Measurements from ENCODE around the gene DNASE2B. TPM values are rescaled to one million over a fixed set of nuclear protein-coding genes. Genes with fewer than 3 reads are reported as not detected.

Gene DNASE2B
- not detected for polyA plus RNA-seq (2013, experiment 1 of 4)
- not detected for polyA plus RNA-seq (2013, experiment 2 of 4)
- not detected for polyA plus RNA-seq (2013, experiment 3 of 4)
- polyA plus RNA-seq (2013, experiment 4 of 4), result not detected

DNA sequence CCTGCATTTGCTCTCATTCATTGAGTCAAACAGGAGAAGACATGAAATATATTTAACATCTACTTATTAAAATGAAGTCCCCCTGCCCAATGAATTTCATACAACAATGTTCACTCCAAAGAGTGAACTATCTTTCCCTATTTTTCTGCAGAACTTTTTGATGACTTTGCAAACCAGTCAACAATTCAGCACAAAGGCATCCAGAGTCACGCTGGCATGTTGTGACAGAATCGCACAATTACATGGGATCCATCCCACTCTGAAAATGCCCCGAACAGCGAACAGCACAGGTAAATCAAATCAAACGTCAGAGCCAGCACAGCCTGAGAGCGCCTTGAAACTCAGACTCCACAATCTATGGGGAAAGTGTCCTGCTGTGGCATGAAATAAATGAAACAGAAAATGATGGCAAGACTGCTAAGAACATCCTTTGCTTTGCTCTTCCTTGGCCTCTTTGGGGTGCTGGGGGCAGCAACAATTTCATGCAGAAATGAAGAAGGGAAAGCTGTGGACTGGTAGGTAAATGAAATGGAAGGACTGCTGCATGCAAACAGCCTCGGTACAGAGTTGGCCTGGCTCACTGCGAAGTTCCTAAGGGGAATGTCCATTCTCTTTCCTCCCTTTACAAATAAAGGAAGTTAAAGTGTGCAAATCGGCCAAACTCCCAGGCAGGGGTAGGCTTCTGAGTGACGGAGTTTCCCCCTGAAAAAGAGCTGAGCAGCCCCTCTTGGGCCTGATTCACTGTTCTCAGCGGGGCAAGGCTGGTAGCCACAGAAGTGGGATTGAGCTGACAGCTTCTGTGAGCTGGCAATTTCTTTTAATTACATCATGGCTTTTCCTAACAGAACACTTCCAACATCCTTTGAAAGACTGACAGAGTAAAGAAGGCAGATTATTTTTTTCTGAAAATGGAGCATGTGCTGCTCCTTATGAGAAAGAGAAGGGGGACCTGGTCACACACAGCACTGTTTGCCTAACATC, at the start of gene DNASE2B:
TSS of gene DNASE2B (plus strand) at position 310 of the 981 bp plus-strand sequence. CDS start at position 391, 81 bp downstream.
- Histone ChIP-seq H3K9me3 (ENCODE audit: control insufficient read depth, low read length) (no peaks in the 10 kb centered on the region), H3K4me3 (ENCODE audit: insufficient read depth, low read depth, low read length) (no peak within 1 kb of the TSS), H3K36me3 (ENCODE audit: control insufficient read depth, insufficient read depth, low read length) (no peaks in the 10 kb centered on the region), H3K27me3 (ENCODE audit: control insufficient read depth, insufficient read depth, low read length, poor library complexity, severe bottlenecking) (no peaks in the 10 kb centered on the region), H3K4me1 (ENCODE audit: control insufficient read depth, insufficient read depth, low read length) (no peaks in the 10 kb centered on the region), H3K27ac (ENCODE audit: insufficient read depth, low read depth, low read length, poor library complexity, severe bottlenecking) (no peak within 1 kb of the TSS)
- WGBS, 2 experiments, result 82 to 88% methylated on average over 11 of the region's 11 CpGs

GRCh38 chr1:84348759-84349158, 49.5 kb upstream of the DNASE2B start:
- Histone ChIP-seq H3K36me3 (ENCODE audit: control insufficient read depth, insufficient read depth, low read length) (no peaks in the 10 kb centered on the region), H3K9me3 (ENCODE audit: control insufficient read depth, low read length) (no peaks in the 10 kb centered on the region), H3K4me1 (ENCODE audit: control insufficient read depth, insufficient read depth, low read length) (peaks cover 6% of the 10 kb centered on the region), H3K4me3 (ENCODE audit: insufficient read depth, low read depth, low read length) (no peak overlapping the region), H3K27ac (ENCODE audit: insufficient read depth, low read depth, low read length, poor library complexity, severe bottlenecking) (no peak overlapping the region), H3K27me3 (ENCODE audit: control insufficient read depth, insufficient read depth, low read length, poor library complexity, severe bottlenecking) (no peaks in the 10 kb centered on the region)
- 83% methylated on average over 1 of the region's 1 CpG; no CpG with 5 or more reads in 1 of the 2 experiments for WGBS, 2 experiments

DNA sequence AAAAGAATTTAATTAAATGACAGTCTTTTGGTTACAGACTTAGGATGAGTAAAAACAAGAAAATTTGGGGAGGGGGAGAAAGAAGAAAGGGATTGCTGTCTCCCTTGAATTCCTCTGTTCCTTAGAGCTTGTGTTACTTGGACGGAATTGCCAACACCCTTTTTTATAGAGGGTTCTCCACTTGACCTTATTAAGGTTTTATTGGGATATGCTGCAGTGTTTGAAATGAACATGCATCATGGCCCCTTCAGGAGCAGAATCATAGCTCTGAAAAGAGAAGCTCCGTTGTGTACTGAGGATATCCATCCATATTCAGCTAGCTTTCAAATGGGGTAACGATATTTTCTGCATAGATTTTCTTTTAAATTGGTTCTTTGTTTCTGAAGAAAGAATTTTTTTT, 48.2 kb upstream of the DNASE2B start:
- H3K4me1 ChIP-seq (ENCODE audit: control insufficient read depth, insufficient read depth, low read length), result peaks cover 6% of the 10 kb centered on the region
- no peaks in the 10 kb centered on the region for H3K27me3 ChIP-seq (ENCODE audit: control insufficient read depth, insufficient read depth, low read length, poor library complexity, severe bottlenecking)
- no peak overlapping the region for H3K4me3 ChIP-seq (ENCODE audit: insufficient read depth, low read depth, low read length)
- H3K27ac ChIP-seq (ENCODE audit: insufficient read depth, low read depth, low read length, poor library complexity, severe bottlenecking), result no peak overlapping the region
- 64 to 96% methylated on average over 2 to 3 of the region's 3 CpGs for WGBS, 2 experiments
- H3K36me3 ChIP-seq (ENCODE audit: control insufficient read depth, insufficient read depth, low read length), result no peaks in the 10 kb centered on the region
- no peaks in the 10 kb centered on the region for H3K9me3 ChIP-seq (ENCODE audit: control insufficient read depth, low read length)

DNA sequence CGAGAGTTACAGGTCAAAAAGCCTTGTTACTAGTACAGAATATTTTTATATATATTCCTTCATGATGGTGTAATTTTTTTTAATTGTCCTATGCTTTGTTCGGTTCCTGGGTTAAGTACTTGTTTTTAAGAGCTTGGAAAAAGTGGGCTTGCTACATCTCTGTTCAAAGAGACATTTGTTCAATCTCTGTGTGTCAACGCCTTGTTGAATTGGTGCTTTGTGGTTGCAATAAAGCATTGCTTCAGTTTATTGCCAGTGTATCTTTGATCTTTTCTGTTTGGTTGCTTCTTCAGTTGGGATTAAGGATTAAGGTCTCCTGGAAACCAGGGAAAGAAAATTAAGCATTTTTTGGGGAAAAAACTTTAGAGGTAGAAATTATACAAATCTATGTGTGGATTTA, 47.7 kb upstream of the DNASE2B start:
- peaks cover 6% of the 10 kb centered on the region for H3K4me1 ChIP-seq (ENCODE audit: control insufficient read depth, insufficient read depth, low read length)
- 87 to 91% methylated on average over 2 to 3 of the region's 3 CpGs for WGBS, 2 experiments
- no peak overlapping the region for H3K4me3 ChIP-seq (ENCODE audit: insufficient read depth, low read depth, low read length)
- H3K36me3 ChIP-seq (ENCODE audit: control insufficient read depth, insufficient read depth, low read length), result no peaks in the 10 kb centered on the region
- no peaks in the 10 kb centered on the region for H3K27me3 ChIP-seq (ENCODE audit: control insufficient read depth, insufficient read depth, low read length, poor library complexity, severe bottlenecking)
- H3K9me3 ChIP-seq (ENCODE audit: control insufficient read depth, low read length), result no peaks in the 10 kb centered on the region
- no peak overlapping the region for H3K27ac ChIP-seq (ENCODE audit: insufficient read depth, low read depth, low read length, poor library complexity, severe bottlenecking)

GRCh38 chr1:84352298-84353106, 45.8 kb upstream of the DNASE2B start:
- H3K4me1 ChIP-seq (ENCODE audit: control insufficient read depth, insufficient read depth, low read length), result no peaks in the 10 kb centered on the region
- H3K27ac ChIP-seq (ENCODE audit: insufficient read depth, low read depth, low read length, poor library complexity, severe bottlenecking), result no peak overlapping the region
- 90 to 94% methylated on average over 3 of the region's 3 CpGs for WGBS, 2 experiments
- no peaks in the 10 kb centered on the region for H3K9me3 ChIP-seq (ENCODE audit: control insufficient read depth, low read length)
- H3K27me3 ChIP-seq (ENCODE audit: control insufficient read depth, insufficient read depth, low read length, poor library complexity, severe bottlenecking), result no peaks in the 10 kb centered on the region
- no peak overlapping the region for H3K4me3 ChIP-seq (ENCODE audit: insufficient read depth, low read depth, low read length)
- no peaks in the 10 kb centered on the region for H3K36me3 ChIP-seq (ENCODE audit: control insufficient read depth, insufficient read depth, low read length)

- Histone ChIP-seq H3K4me1 (ENCODE audit: control insufficient read depth, insufficient read depth, low read length) (no peaks in the 10 kb centered on the region), H3K36me3 (ENCODE audit: control insufficient read depth, insufficient read depth, low read length) (no peaks in the 10 kb centered on the region), H3K9me3 (ENCODE audit: control insufficient read depth, low read length) (no peaks in the 10 kb centered on the region), H3K4me3 (ENCODE audit: insufficient read depth, low read depth, low read length) (no peak overlapping the region), H3K27me3 (ENCODE audit: control insufficient read depth, insufficient read depth, low read length, poor library complexity, severe bottlenecking) (no peaks in the 10 kb centered on the region), H3K27ac (ENCODE audit: insufficient read depth, low read depth, low read length, poor library complexity, severe bottlenecking) (no peak overlapping the region)
- 92 to 93% methylated on average over 3 of the region's 3 CpGs for WGBS, 2 experiments
These were observed 44.6 kb upstream of the DNASE2B start for GRCh38 chr1:84353695-84354094.

- H3K27me3 ChIP-seq (ENCODE audit: control insufficient read depth, insufficient read depth, low read length, poor library complexity, severe bottlenecking), result no peaks in the 10 kb centered on the region
- H3K4me3 ChIP-seq (ENCODE audit: insufficient read depth, low read depth, low read length), result no peak overlapping the region
- no peaks in the 10 kb centered on the region for H3K36me3 ChIP-seq (ENCODE audit: control insufficient read depth, insufficient read depth, low read length)
- 96 to 97% methylated on average over 3 of the region's 3 CpGs for WGBS, 2 experiments
- no peaks in the 10 kb centered on the region for H3K9me3 ChIP-seq (ENCODE audit: control insufficient read depth, low read length)
- no peak overlapping the region for H3K27ac ChIP-seq (ENCODE audit: insufficient read depth, low read depth, low read length, poor library complexity, severe bottlenecking)
- no peaks in the 10 kb centered on the region for H3K4me1 ChIP-seq (ENCODE audit: control insufficient read depth, insufficient read depth, low read length)
These were observed 42.7 kb upstream of the DNASE2B start for GRCh38 chr1:84355556-84355955.

- no peaks in the 10 kb centered on the region for H3K27me3 ChIP-seq (ENCODE audit: control insufficient read depth, insufficient read depth, low read length, poor library complexity, severe bottlenecking)
- no peak overlapping the region for H3K27ac ChIP-seq (ENCODE audit: insufficient read depth, low read depth, low read length, poor library complexity, severe bottlenecking)
- no peak overlapping the region for H3K4me3 ChIP-seq (ENCODE audit: insufficient read depth, low read depth, low read length)
- no peaks in the 10 kb centered on the region for H3K9me3 ChIP-seq (ENCODE audit: control insufficient read depth, low read length)
- no peaks in the 10 kb centered on the region for H3K4me1 ChIP-seq (ENCODE audit: control insufficient read depth, insufficient read depth, low read length)
- no CpG with 5 or more reads among the region's 1 CpG for WGBS, 2 experiments
- no peaks in the 10 kb centered on the region for H3K36me3 ChIP-seq (ENCODE audit: control insufficient read depth, insufficient read depth, low read length)
These were observed 41.4 kb upstream of the DNASE2B start for GRCh38 chr1:84356881-84357280.

DNA sequence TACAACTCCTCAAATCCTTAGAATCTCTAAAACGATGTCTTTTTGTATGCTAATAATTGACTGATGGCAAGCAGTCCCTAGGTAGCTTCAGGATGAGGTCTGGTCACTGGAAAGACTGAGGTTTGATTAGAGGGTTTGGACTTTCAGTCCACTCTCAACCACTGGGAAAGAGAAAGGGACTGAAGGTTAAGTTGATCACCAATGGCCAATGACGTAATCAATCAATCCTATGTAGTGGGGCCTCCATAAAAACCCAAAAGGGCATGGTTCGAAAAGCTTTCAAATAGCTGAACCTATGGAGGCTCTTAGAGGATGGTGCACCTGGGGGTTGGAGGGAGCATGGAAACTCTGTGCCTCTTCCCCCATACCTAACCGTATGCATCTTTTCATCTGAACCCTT, 39.6 kb upstream of the DNASE2B start:
- Histone ChIP-seq H3K4me1 (ENCODE audit: control insufficient read depth, insufficient read depth, low read length) (no peaks in the 10 kb centered on the region), H3K9me3 (ENCODE audit: control insufficient read depth, low read length) (no peaks in the 10 kb centered on the region), H3K27me3 (ENCODE audit: control insufficient read depth, insufficient read depth, low read length, poor library complexity, severe bottlenecking) (no peaks in the 10 kb centered on the region), H3K36me3 (ENCODE audit: control insufficient read depth, insufficient read depth, low read length) (no peaks in the 10 kb centered on the region), H3K27ac (ENCODE audit: insufficient read depth, low read depth, low read length, poor library complexity, severe bottlenecking) (no peak overlapping the region), H3K4me3 (ENCODE audit: insufficient read depth, low read depth, low read length) (no peak overlapping the region)
- WGBS, 2 experiments, result 84 to 100% methylated on average over 3 of the region's 4 CpGs

DNA sequence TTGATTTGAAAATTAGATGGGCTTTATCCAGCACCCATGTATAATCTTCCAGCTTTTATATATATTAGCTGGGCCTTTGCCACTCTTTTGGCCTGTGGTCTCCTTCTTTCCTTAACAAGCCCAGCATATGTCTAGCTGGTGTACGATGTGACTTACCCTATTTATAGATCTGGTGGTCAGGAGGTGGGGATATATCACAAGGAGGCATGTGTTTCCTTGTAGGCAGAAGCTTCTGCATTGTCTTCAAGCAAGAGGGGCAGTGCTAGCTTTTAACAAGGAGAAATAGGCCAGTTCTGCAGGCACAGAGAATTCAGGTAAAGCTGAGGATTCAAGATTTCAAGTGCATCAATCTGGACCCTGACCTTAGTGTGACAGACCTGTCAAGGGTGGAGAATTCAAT, 38.0 kb upstream of the DNASE2B start:
- H3K27ac ChIP-seq (ENCODE audit: insufficient read depth, low read depth, low read length, poor library complexity, severe bottlenecking), result no peak overlapping the region
- H3K36me3 ChIP-seq (ENCODE audit: control insufficient read depth, insufficient read depth, low read length), result no peaks in the 10 kb centered on the region
- no peaks in the 10 kb centered on the region for H3K9me3 ChIP-seq (ENCODE audit: control insufficient read depth, low read length)
- H3K4me3 ChIP-seq (ENCODE audit: insufficient read depth, low read depth, low read length), result no peak overlapping the region
- H3K4me1 ChIP-seq (ENCODE audit: control insufficient read depth, insufficient read depth, low read length), result no peaks in the 10 kb centered on the region
- H3K27me3 ChIP-seq (ENCODE audit: control insufficient read depth, insufficient read depth, low read length, poor library complexity, severe bottlenecking), result no peaks in the 10 kb centered on the region
- 80 to 93% methylated on average over 1 of the region's 1 CpG for WGBS, 2 experiments

Measured in ectodermal cell (in vitro differentiated cells).